IMR-90 (cell line): ENCODE measurements around the gene ANKMY1.

Experiments used
- CEBPB ChIP-seq: IDR thresholded peaks from 2 replicates; pipeline ENCODE4 v1.6.1; 2012; ENCODE audit warnings: low read depth, low read length, improper control_type of control experiment
- TF ChIP-seq, protein P1 (sequence below): conservative IDR thresholded peaks from 2 replicates; pipeline ENCODE4 v1.5.1; 2012; ENCODE audit warnings: mild to moderate bottlenecking, low read depth, low read length, improper control_type of control experiment
- TF ChIP-seq, protein P2 (sequence below): fragments of 150-350 bp; IDR thresholded peaks from 2 replicates; pipeline ENCODE4 v1.6.1; 2017; ENCODE audit warnings: mild to moderate bottlenecking, antibody characterized with exemption, low read length, low read depth

DNA sequence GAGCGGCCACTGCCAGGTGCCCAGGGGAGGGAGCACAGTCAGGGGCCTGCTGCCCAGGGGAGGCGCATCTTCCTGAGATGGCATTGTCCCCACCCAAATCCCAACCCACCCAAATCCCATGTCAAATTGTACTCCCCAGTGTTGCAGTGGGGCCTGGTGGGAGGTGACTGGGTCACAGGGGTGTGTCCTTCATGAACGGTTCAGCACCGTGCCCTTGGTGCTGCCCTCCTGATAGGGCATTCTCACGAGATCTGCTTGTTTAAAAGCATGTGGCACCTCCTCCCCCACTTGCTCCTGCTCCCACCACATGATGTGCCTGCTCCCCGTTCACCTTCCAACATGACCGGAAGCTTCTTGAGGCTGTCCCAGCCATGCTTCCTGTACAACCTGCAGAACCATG lies 27.6 kb downstream of the ANKMY1 start:
- TF ChIP-seq CEBPB, result no peak
- TF ChIP-seq, protein P1, sequence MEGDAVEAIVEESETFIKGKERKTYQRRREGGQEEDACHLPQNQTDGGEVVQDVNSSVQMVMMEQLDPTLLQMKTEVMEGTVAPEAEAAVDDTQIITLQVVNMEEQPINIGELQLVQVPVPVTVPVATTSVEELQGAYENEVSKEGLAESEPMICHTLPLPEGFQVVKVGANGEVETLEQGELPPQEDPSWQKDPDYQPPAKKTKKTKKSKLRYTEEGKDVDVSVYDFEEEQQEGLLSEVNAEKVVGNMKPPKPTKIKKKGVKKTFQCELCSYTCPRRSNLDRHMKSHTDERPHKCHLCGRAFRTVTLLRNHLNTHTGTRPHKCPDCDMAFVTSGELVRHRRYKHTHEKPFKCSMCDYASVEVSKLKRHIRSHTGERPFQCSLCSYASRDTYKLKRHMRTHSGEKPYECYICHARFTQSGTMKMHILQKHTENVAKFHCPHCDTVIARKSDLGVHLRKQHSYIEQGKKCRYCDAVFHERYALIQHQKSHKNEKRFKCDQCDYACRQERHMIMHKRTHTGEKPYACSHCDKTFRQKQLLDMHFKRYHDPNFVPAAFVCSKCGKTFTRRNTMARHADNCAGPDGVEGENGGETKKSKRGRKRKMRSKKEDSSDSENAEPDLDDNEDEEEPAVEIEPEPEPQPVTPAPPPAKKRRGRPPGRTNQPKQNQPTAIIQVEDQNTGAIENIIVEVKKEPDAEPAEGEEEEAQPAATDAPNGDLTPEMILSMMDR, result no peak
- TF ChIP-seq, protein P2, sequence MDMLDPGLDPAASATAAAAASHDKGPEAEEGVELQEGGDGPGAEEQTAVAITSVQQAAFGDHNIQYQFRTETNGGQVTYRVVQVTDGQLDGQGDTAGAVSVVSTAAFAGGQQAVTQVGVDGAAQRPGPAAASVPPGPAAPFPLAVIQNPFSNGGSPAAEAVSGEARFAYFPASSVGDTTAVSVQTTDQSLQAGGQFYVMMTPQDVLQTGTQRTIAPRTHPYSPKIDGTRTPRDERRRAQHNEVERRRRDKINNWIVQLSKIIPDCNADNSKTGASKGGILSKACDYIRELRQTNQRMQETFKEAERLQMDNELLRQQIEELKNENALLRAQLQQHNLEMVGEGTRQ, result no peak
